B cell (primary cell): ENCODE data around the gene KCNT2. TPM values are rescaled to one million over a fixed set of nuclear protein-coding genes. Genes with fewer than 3 reads are reported as not detected.

Experiments
- ATAC-seq: fragments of 200-7000 bp; cut with Tn5 transposase; one replicate; pipeline ENCODE4 v1.10.0; 2021; ENCODE audit warnings: low read depth, mild to moderate bottlenecking, moderate number of reproducible peaks, moderate library complexity
- CTCF ChIA-PET: fragments of 350-600 bp; sonication (Branson Sonifier 250); formaldehyde crosslinking; loops from one replicate; lab custom pipeline; 2021; ENCODE audit warnings: antibody characterized with exemption, inconsistent platforms; lab: Charles Lee
- POLR2A ChIA-PET: fragments of 350-600 bp; sonication (Branson Sonifier 250); formaldehyde crosslinking; loops from one replicate; lab custom pipeline; 2021; ENCODE audit warnings: antibody characterized with exemption; lab: Charles Lee
- DNase-seq: peaks from one replicate; pipeline ENCODE4 v3.0.0; 2013
- H2AFZ ChIP-seq: 2 replicates; pipeline ENCODE4 v1.6.1; 2012; ENCODE audit warnings: mild to moderate bottlenecking, low read depth, low read length; ENCODE audit not compliant: insufficient read depth, poor library complexity, severe bottlenecking
- H3K27ac ChIP-seq, 2 donors: 1 replicate in 1 of 2; 2 replicates in 1 of 2; pipeline ENCODE4 v1.5.1; 2012 to 2013; ENCODE audit warnings: low read length in 2 of 2, mild to moderate bottlenecking in 2 of 2, moderate library complexity in 1 of 2
- H3K27me3 ChIP-seq, 4 experiments: fragments of 200-600 bp in 1 of 4; sonication (generic) in 1 of 4; replicated peaks in 1 of 4; 1 replicate in 2 of 4; 2 replicates in 2 of 4; pipeline versions ENCODE4 v1.6.1 to v1.7.0; 2013 to 2016; ENCODE audit warnings: low read length in 3 of 4, mild to moderate bottlenecking in 2 of 4, mixed read lengths in 1 of 4, moderate library complexity in 1 of 4; ENCODE audit not compliant: insufficient read depth in 4 of 4, control insufficient read depth in 3 of 4; ENCODE audit errors: control extremely low read depth in 1 of 4
- H3K36me3 ChIP-seq, 2 experiments: replicated peaks in 1 of 2; 1 replicate in 1 of 2; 2 replicates in 1 of 2; pipeline versions ENCODE4 v1.6.1 to v1.7.1; 2013; ENCODE audit warnings: low read length in 1 of 2; ENCODE audit not compliant: insufficient read depth in 2 of 2, control insufficient read depth in 1 of 2; ENCODE audit errors: control extremely low read depth in 1 of 2, extremely low read depth in 1 of 2
- H3K4me1 ChIP-seq, 2 donors: fragments of 200-600 bp in 1 of 2; sonication (generic) in 1 of 2; 1 replicate in 1 of 2; 2 replicates in 1 of 2; pipeline versions ENCODE4 v1.5.1 to v1.6.1; 2013 to 2017; ENCODE audit warnings: low read length in 2 of 2; ENCODE audit not compliant: control insufficient read depth in 2 of 2, insufficient read depth in 2 of 2
- H3K4me2 ChIP-seq: replicated peaks from 2 replicates; pipeline ENCODE3; 2012; ENCODE audit warnings: mild to moderate bottlenecking, low read depth, low read length; ENCODE audit not compliant: poor library complexity, severe bottlenecking
- H3K4me3 ChIP-seq, 5 experiments: fragments of 200-600 bp in 1 of 5; sonication (generic) in 1 of 5; 1 replicate in 3 of 5; 2 replicates in 2 of 5; pipeline versions ENCODE4 v1.5.1 to v1.7.0; 2011 to 2016; ENCODE audit warnings: low read length in 4 of 5, mild to moderate bottlenecking in 4 of 5, low read depth in 2 of 5, control low read depth in 1 of 5, moderate library complexity in 1 of 5; ENCODE audit not compliant: insufficient read depth in 1 of 5; ENCODE audit errors: control extremely low read depth in 1 of 5, extremely low read depth in 1 of 5
- H3K79me2 ChIP-seq: fragments of 200-600 bp; sonication (generic); one replicate; pipeline ENCODE4 v1.6.0; 2016; ENCODE audit warnings: low read length; ENCODE audit not compliant: control insufficient read depth, insufficient read depth
- H3K9ac ChIP-seq: fragments of 200-600 bp; sonication (generic); 2 replicates; pipeline ENCODE4 v1.6.1; 2017; ENCODE audit warnings: mild to moderate bottlenecking, low read length, moderate library complexity
- H3K9me3 ChIP-seq, 3 donors: one replicate each; pipeline versions ENCODE4 v1.6.1 to v1.7.1; 2013; ENCODE audit warnings: low read length in 2 of 3; ENCODE audit not compliant: control insufficient read depth in 2 of 3, insufficient read depth in 1 of 3; ENCODE audit errors: control extremely low read depth in 1 of 3
- H4K20me1 ChIP-seq: 2 replicates; pipeline ENCODE4 v1.6.0; 2012; ENCODE audit warnings: mild to moderate bottlenecking, low read length; ENCODE audit not compliant: insufficient read depth, control insufficient read depth, poor library complexity, severe bottlenecking
- H3K27ac Mint-ChIP-seq: one replicate; pipeline ENCODE4 v1.8.0; 2021; ENCODE audit warnings: mixed read lengths
- H3K27me3 Mint-ChIP-seq: one replicate; pipeline ENCODE4 v1.8.0; 2021; ENCODE audit warnings: mixed read lengths
- H3K4me1 Mint-ChIP-seq: one replicate; pipeline ENCODE4 v1.8.0; 2021; ENCODE audit warnings: mixed read lengths
- H3K4me3 Mint-ChIP-seq: one replicate; pipeline ENCODE4 v1.8.0; 2021; ENCODE audit warnings: mixed read lengths
- H3K9me3 Mint-ChIP-seq: one replicate; pipeline ENCODE4 v1.8.0; 2022; ENCODE audit warnings: mixed read lengths; ENCODE audit not compliant: insufficient read depth
- CTCF ChIP-seq: fragments of 200-600 bp; IDR thresholded peaks from one replicate; pipeline ENCODE4 v1.8.0; 2022; ENCODE audit warnings: antibody characterized with exemption, mild to moderate bottlenecking
- EZH2 ChIP-seq: IDR thresholded peaks from 2 replicates; pipeline ENCODE4 v1.6.1; 2012; ENCODE audit warnings: borderline replicate concordance, low read depth, mild to moderate bottlenecking, moderate library complexity, low read length; ENCODE audit not compliant: insufficient read depth, poor library complexity, severe bottlenecking
- WGBS: methylation state at CpG from one replicate; pipeline ENCODE4 v1.1.5; 2013; ENCODE audit warnings: missing lambda C conversion rate; ENCODE audit not compliant: insufficient coverage; 5-methylcytosine and 5-hydroxymethylcytosine counted together
- intact Hi-C: fragments of 100-400 bp; cut with micrococcal nuclease; formaldehyde crosslinking; loops from one replicate; pipeline ENCODE4 v1.10.0; 2022
- polyA plus RNA-seq: library from polyadenylated mRNA; depleted of rRNA; stranded (reverse); fragments of >200 nt; gene quantifications from 2 replicates; pipeline ENCODE4 v1.2.3, GENCODE V29; 2012
- total RNA-seq, 2 donors: library from RNA; stranded (reverse); fragments of 120-200 nt in 1 of 2; gene quantifications; 1 replicate in 1 of 2; 2 replicates in 1 of 2; pipeline versions ENCODE4 v1.2.3 to v1.2.4, GENCODE V29; 2013 to 2022

The KCNT2 gene
- total and polyA plus RNA-seq, 2 donors (not counting 1 experiment from before 2014, with no cell fraction given), result not detected

GRCh38 chr1:196655071-196655470 is 46.8 kb upstream of the KCNT2 start:
- CTCF ChIA-PET, result no interaction called here
- DNase-seq, result no peak
- Histone ChIP-seq H3K9ac (no peak overlapping the region), H3K27me3 (no peaks in the 10 kb centered on the region), H3K4me1 (no peaks in the 10 kb centered on the region), H3K4me2 (no peak overlapping the region), H2AFZ (no peak overlapping the region), H3K36me3 (no peaks in the 10 kb centered on the region), H3K9me3 (no peaks in the 10 kb centered on the region), H4K20me1 (no peaks in the 10 kb centered on the region), H3K79me2 (no peaks in the 10 kb centered on the region), H3K4me3 (no peak overlapping the region), H3K27ac (no peak overlapping the region)
- no peaks in the 10 kb centered on the region for H3K9me3 Mint-ChIP-seq
- POLR2A ChIA-PET, result no interaction called here
- no CpG with 5 or more reads among the region's 3 CpGs for WGBS
- no peak overlapping the region for H3K4me3 Mint-ChIP-seq
- TF ChIP-seq CTCF (no peak), EZH2 (no peak)
- intact Hi-C loops, result no loop called here
- H3K27me3 Mint-ChIP-seq, result no peaks in the 10 kb centered on the region
- no peak for ATAC-seq
- H3K27ac Mint-ChIP-seq, result no peak overlapping the region
- H3K4me1 Mint-ChIP-seq, result no peaks in the 10 kb centered on the region

GRCh38 chr1:196654271-196654670 is 46.0 kb upstream of the KCNT2 start:
- Histone ChIP-seq H3K79me2 (no peaks in the 10 kb centered on the region), H3K4me1 (no peaks in the 10 kb centered on the region), H4K20me1 (no peaks in the 10 kb centered on the region), H2AFZ (no peak overlapping the region), H3K27ac (no peak overlapping the region), H3K36me3 (no peaks in the 10 kb centered on the region), H3K4me2 (no peak overlapping the region), H3K27me3 (no peaks in the 10 kb centered on the region), H3K9me3 (no peaks in the 10 kb centered on the region), H3K4me3 (no peak overlapping the region), H3K9ac (no peak overlapping the region)
- no peak for ATAC-seq
- DNase-seq, result no peak
- ChIA-PET CTCF (no interaction called here), POLR2A (no interaction called here)
- Mint-ChIP-seq H3K27ac (no peak overlapping the region), H3K4me1 (no peaks in the 10 kb centered on the region), H3K9me3 (no peaks in the 10 kb centered on the region), H3K27me3 (no peaks in the 10 kb centered on the region), H3K4me3 (no peak overlapping the region)
- TF ChIP-seq CTCF, result no peak
- TF ChIP-seq EZH2, result no peak
- intact Hi-C loops, result no loop called here
- WGBS, result no CpG with 5 or more reads among the region's 2 CpGs
